Activated naive CD4-positive, alpha-beta T cell treated with anti-CD3 and anti-CD28 coated beads, Interleukin-2, amount 10 ng/mL, durations not matched to agents 5 hours and 36 hours (primary cell): ENCODE data around the gene SPATA17. TPM values are rescaled to one million over a fixed set of nuclear protein-coding genes. Genes with fewer than 3 reads are reported as not detected.

ENCODE experiments used
- total RNA-seq, 2 experiments: library from RNA; stranded (reverse); gene quantifications; one replicate each; pipeline ENCODE4 v1.2.3, GENCODE V29; 2021

Gene SPATA17
- not detected for total RNA-seq

GRCh38 chr1:217630711-217631591 is at the start of gene SPATA17, which contains the start of gene GPATCH2:
Gene SPATA17 (plus strand): TSS chr1:217631344. CDS start chr1:217631379, 35 bp downstream.
Gene GPATCH2 (minus strand): TSS chr1:217631090. CDS start chr1:217630971, 119 bp downstream.

Other genes with a start within 250 kb of the SPATA17 start
- 10 to 100 TPM; 10.8 TPM for gene GPATCH2, start 254 bp upstream of the SPATA17 start, total RNA-seq